ENCODE measurements around the gene TBC1D19. TPM values are rescaled to one million over a fixed set of nuclear protein-coding genes. Genes with fewer than 3 reads are reported as not detected.
A peak's percentile ranks its signal among the peaks of the same experiment; 100 is the strongest.
"Not testable (repeated sequence)": the region's sequence is repeated elsewhere in the genome, so short reads cannot be mapped to it uniquely, and the experiment has no call there.

TBC1D19 gene
- total RNA-seq, 3 donors from 2014 or later, result 14.9 to 27.2 (median 23.9) TPM

- no peak for DNase-seq (ENCODE audit: low spot score in 2 of 2)
- H3K4me3 ChIP-seq, result peak overlapping the region; percentile 66 to 87 (median 78)
- no peaks in the 10 kb centered on the region for H3K9me3 ChIP-seq
- no peak overlapping the region for H3K27ac ChIP-seq
- no peaks in the 10 kb centered on the region for H3K36me3 ChIP-seq
- TF ChIP-seq POLR2A (IDR thresholded peaks at IDR 0.05) (no peak), CTCF (IDR thresholded peaks at IDR 0.05) (no peak), POLR2AphosphoS5 (IDR thresholded peaks at IDR 0.05) (no peak)
- H3K4me1 ChIP-seq, result no peaks in the 10 kb centered on the region
- H3K27me3 ChIP-seq, result no peaks in the 10 kb centered on the region
- intact Hi-C loops (cut with DNase I; ENCODE audit: low total_unique reads), result loop anchor here (10.0 kb wide), 1 partner anchor 190 kb away; no protein-coding TSS in a partner anchor
Observed at GRCh38 chr4:26584725-26585124, 841 bp downstream of the TBC1D19 start.

GRCh38 chr4:26589705-26590104 is 5.8 kb downstream of the TBC1D19 start:
- no peak overlapping the region for H3K4me3 ChIP-seq
- intact Hi-C loops (cut with DNase I; ENCODE audit: low total_unique reads), result loop anchor here (10.0 kb wide), 1 partner anchor 195 kb away; no protein-coding TSS in a partner anchor
- DNase-seq (ENCODE audit: low spot score in 2 of 2), result no peak
- no peaks in the 10 kb centered on the region for H3K9me3 ChIP-seq
- no peaks in the 10 kb centered on the region for H3K36me3 ChIP-seq
- TF ChIP-seq CTCF (IDR thresholded peaks at IDR 0.05) (no peak), POLR2A (IDR thresholded peaks at IDR 0.05) (no peak), POLR2AphosphoS5 (IDR thresholded peaks at IDR 0.05) (no peak)
- no peak overlapping the region for H3K27ac ChIP-seq
- no peaks in the 10 kb centered on the region for H3K4me1 ChIP-seq
- H3K27me3 ChIP-seq, result no peaks in the 10 kb centered on the region

GRCh38 chr4:26590639-26591038 is 6.8 kb downstream of the TBC1D19 start:
- H3K9me3 ChIP-seq, result no peaks in the 10 kb centered on the region
- no peaks in the 10 kb centered on the region for H3K4me1 ChIP-seq
- H3K27me3 ChIP-seq, result no peaks in the 10 kb centered on the region
- H3K27ac ChIP-seq, result no peak overlapping the region
- TF ChIP-seq POLR2AphosphoS5 (IDR thresholded peaks at IDR 0.05), result no peak
- TF ChIP-seq CTCF (IDR thresholded peaks at IDR 0.05), result no peak
- no peak for TF ChIP-seq POLR2A (IDR thresholded peaks at IDR 0.05)
- H3K4me3 ChIP-seq, result no peak overlapping the region
- DNase-seq (ENCODE audit: low spot score in 2 of 2), result no peak
- H3K36me3 ChIP-seq, result no peaks in the 10 kb centered on the region
- intact Hi-C loops (cut with DNase I; ENCODE audit: low total_unique reads), result no loop called here

- DNase-seq (ENCODE audit: low spot score in 2 of 2); H3K36me3 ChIP-seq; H3K4me1 ChIP-seq; H3K27ac ChIP-seq; H3K4me3 ChIP-seq; H3K27me3 ChIP-seq; H3K9me3 ChIP-seq; intact Hi-C loops (cut with DNase I; ENCODE audit: low total_unique reads): not testable (repeated sequence)
Observed at GRCh38 chr4:26593557-26593956, 9.7 kb downstream of the TBC1D19 start.

GRCh38 chr4:26594371-26594770 is 10.5 kb downstream of the TBC1D19 start:
- no peak for DNase-seq (ENCODE audit: low spot score in 2 of 2)
- no peaks in the 10 kb centered on the region for H3K36me3 ChIP-seq
- TF ChIP-seq CTCF (IDR thresholded peaks at IDR 0.05), result no peak
- TF ChIP-seq POLR2A (IDR thresholded peaks at IDR 0.05), result no peak
- no peak for TF ChIP-seq POLR2AphosphoS5 (IDR thresholded peaks at IDR 0.05)
- intact Hi-C loops (cut with DNase I; ENCODE audit: low total_unique reads), result no loop called here
- H3K27ac ChIP-seq, result no peak overlapping the region
- no peak overlapping the region for H3K4me3 ChIP-seq
- no peaks in the 10 kb centered on the region for H3K9me3 ChIP-seq
- no peaks in the 10 kb centered on the region for H3K27me3 ChIP-seq
- H3K4me1 ChIP-seq, result no peaks in the 10 kb centered on the region

- H3K9me3 ChIP-seq, result no peaks in the 10 kb centered on the region
- TF ChIP-seq POLR2A (IDR thresholded peaks at IDR 0.05), result no peak
- no peak for TF ChIP-seq CTCF (IDR thresholded peaks at IDR 0.05)
- TF ChIP-seq POLR2AphosphoS5 (IDR thresholded peaks at IDR 0.05), result no peak
- intact Hi-C loops (cut with DNase I; ENCODE audit: low total_unique reads), result no loop called here
Observed at GRCh38 chr4:26594778-26595177, 10.9 kb downstream of the TBC1D19 start.

More at GRCh38 chr4:26594778-26595177, 10.9 kb downstream of the TBC1D19 start:
- Histone ChIP-seq H3K27me3 (no peaks in the 10 kb centered on the region), H3K4me1 (no peaks in the 10 kb centered on the region), H3K27ac (no peak overlapping the region), H3K36me3 (no peaks in the 10 kb centered on the region), H3K4me3 (no peak overlapping the region)
- no peak for DNase-seq (ENCODE audit: low spot score in 2 of 2)
